GM19025 (cell line): ENCODE results near the gene OR5V1.
"Not testable (repeated sequence)": the region's sequence is repeated elsewhere in the genome, so short reads cannot be mapped to it uniquely, and the experiment has no call there.

Source experiments
- ATAC-seq: cut with Tn5 transposase; IDR thresholded peaks from one replicate; pipeline ENCODE4 v1.9.1; 2021; ENCODE audit warnings: mild to moderate bottlenecking, low read depth, moderate library complexity; ENCODE audit not compliant: unreplicated experiment

Gene OR5V1

GRCh38 chr6:29368765-29369164 is at the start of gene OR5V1:
Gene OR5V1, minus strand, starts transcription at chr6:29368865. Its CDS starts 12,670 bp downstream, at chr6:29356195.
- no peak for ATAC-seq

GRCh38 chr6:29414588-29414987 is 45.9 kb upstream of the OR5V1 start, which contains the start of gene OR12D1:
Gene OR12D1, plus strand, starts transcription at chr6:29414928.
- ATAC-seq = no peak

GRCh38 chr6:29403801-29404200 is 35.1 kb upstream of the OR5V1 start:
- no peak for ATAC-seq

GRCh38 chr6:29399525-29399924 is 30.9 kb upstream of the OR5V1 start:
- ATAC-seq = no peak

- no peak for ATAC-seq
Measured at GRCh38 chr6:29395331-29395730, 26.7 kb upstream of the OR5V1 start, which contains the start of gene OR12D2. Gene OR12D2, plus strand, starts transcription at chr6:29395631. Its CDS starts 1,069 bp downstream, at chr6:29396700.

GRCh38 chr6:29388533-29388932 is 19.9 kb upstream of the OR5V1 start:
- no peak for ATAC-seq

- no peak for ATAC-seq
Measured at GRCh38 chr6:29376003-29376402, 7.3 kb upstream of the OR5V1 start.

GRCh38 chr6:29375191-29375590 is 6.5 kb upstream of the OR5V1 start, which contains the start of gene OR12D3:
Gene OR12D3, minus strand, starts transcription at chr6:29375291. Its CDS starts 4 bp downstream, at chr6:29375287.
- no peak for ATAC-seq

- no peak for ATAC-seq
Measured at GRCh38 chr6:29355603-29356002, 13.1 kb downstream of the OR5V1 start.

- ATAC-seq = no peak
Measured at GRCh38 chr6:29354980-29355379, 13.7 kb downstream of the OR5V1 start.

GRCh38 chr6:29349348-29349747 is 19.3 kb downstream of the OR5V1 start:
- ATAC-seq = not testable (repeated sequence)

- ATAC-seq = no peak
Measured at GRCh38 chr6:29345380-29345779, 23.3 kb downstream of the OR5V1 start.

- no peak for ATAC-seq
Measured at GRCh38 chr6:29336269-29336668, 32.4 kb downstream of the OR5V1 start.

- ATAC-seq = no peak
Measured at GRCh38 chr6:29332676-29333075, 36.0 kb downstream of the OR5V1 start.

GRCh38 chr6:29325777-29326176 is 42.9 kb downstream of the OR5V1 start:
- ATAC-seq = no peak

- ATAC-seq = not testable (repeated sequence)
Measured at GRCh38 chr6:29323332-29323731, 45.3 kb downstream of the OR5V1 start.

- no peak for ATAC-seq
Measured at GRCh38 chr6:29319931-29320330, 48.7 kb downstream of the OR5V1 start.
